OCI-LY3 (cell line): ENCODE results near the gene SLC32A1.

Experiments
- EZH2phosphoT487 ChIP-seq: fragments of 200-600 bp; shearing (Covaris generic); IDR thresholded peaks from 2 replicates; pipeline ENCODE4 v1.6.1; 2018; ENCODE audit warnings: antibody characterized with exemption, mixed run types, low read depth
- TF ChIP-seq, protein P1 (sequence below): fragments of 200-600, 300-600 bp; sonication (generic); IDR thresholded peaks from 2 replicates; pipeline ENCODE4 v1.5.1; 2014; ENCODE audit warnings: antibody characterized with exemption, low read length, low read depth

DNA sequence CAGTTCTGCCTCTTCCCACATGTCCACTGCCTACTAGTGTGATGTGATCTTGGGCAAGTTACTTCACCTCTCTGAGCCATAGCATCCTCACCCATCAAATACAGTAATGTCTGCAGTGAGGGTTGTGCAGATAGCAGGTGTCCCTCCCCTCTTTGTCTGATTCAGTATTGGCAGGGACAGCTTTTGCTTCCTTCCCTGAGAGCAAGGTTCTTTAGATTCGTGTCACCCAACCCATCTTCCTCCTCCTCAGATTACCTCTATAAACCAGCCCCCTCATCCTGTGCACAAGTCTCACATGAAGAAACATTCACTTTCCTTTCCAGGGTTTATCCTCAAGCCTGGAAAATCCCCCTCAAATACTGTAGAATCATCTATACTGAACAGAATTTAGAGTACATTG, 39.3 kb downstream of the SLC32A1 start:
- TF ChIP-seq, protein P1, sequence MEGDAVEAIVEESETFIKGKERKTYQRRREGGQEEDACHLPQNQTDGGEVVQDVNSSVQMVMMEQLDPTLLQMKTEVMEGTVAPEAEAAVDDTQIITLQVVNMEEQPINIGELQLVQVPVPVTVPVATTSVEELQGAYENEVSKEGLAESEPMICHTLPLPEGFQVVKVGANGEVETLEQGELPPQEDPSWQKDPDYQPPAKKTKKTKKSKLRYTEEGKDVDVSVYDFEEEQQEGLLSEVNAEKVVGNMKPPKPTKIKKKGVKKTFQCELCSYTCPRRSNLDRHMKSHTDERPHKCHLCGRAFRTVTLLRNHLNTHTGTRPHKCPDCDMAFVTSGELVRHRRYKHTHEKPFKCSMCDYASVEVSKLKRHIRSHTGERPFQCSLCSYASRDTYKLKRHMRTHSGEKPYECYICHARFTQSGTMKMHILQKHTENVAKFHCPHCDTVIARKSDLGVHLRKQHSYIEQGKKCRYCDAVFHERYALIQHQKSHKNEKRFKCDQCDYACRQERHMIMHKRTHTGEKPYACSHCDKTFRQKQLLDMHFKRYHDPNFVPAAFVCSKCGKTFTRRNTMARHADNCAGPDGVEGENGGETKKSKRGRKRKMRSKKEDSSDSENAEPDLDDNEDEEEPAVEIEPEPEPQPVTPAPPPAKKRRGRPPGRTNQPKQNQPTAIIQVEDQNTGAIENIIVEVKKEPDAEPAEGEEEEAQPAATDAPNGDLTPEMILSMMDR: no peak
- TF ChIP-seq EZH2phosphoT487: no peak
